ENCODE measurements around the gene DLST.

DNA sequence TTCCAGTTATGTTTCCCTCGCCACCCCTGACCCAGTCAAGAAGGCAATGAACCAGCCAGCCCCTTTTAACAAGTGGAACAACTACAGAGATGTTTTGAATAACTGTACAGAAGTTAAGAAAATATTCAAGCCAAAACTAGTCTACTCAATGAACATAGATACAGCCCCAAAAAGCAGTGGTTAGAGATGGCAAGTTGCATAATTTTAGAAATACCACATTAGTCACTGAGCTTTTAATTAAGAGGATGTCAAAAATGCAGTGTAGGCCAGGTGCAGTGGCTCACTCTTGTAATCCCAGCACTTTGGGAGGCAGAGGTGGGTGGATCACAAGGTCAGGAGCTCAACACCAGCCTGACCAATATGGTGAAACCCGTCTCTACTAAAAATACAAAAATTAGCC, 32.9 kb upstream of the DLST start:
- TF ChIP-seq, protein P1, sequence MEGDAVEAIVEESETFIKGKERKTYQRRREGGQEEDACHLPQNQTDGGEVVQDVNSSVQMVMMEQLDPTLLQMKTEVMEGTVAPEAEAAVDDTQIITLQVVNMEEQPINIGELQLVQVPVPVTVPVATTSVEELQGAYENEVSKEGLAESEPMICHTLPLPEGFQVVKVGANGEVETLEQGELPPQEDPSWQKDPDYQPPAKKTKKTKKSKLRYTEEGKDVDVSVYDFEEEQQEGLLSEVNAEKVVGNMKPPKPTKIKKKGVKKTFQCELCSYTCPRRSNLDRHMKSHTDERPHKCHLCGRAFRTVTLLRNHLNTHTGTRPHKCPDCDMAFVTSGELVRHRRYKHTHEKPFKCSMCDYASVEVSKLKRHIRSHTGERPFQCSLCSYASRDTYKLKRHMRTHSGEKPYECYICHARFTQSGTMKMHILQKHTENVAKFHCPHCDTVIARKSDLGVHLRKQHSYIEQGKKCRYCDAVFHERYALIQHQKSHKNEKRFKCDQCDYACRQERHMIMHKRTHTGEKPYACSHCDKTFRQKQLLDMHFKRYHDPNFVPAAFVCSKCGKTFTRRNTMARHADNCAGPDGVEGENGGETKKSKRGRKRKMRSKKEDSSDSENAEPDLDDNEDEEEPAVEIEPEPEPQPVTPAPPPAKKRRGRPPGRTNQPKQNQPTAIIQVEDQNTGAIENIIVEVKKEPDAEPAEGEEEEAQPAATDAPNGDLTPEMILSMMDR (conservative IDR thresholded peaks at IDR 0.05; ENCODE audit: low read depth, low read length) = no peak
- TF ChIP-seq EZH2 (IDR thresholded peaks at IDR 0.05; ENCODE audit: borderline replicate concordance, low read depth, low read length, poor library complexity, severe bottlenecking) = no peak

All from A673 (cell line).